Fibroblast of the conjunctiva (primary cell): Measurements from ENCODE around the gene PPP4R1.
"Not testable (repeated sequence)": the region's sequence is repeated elsewhere in the genome, so short reads cannot be mapped to it uniquely, and the experiment has no call there.

Experiments
- DNase-seq: peaks from one replicate; pipeline ENCODE4 v3.0.0-alpha.2; 2010; ENCODE audit warnings: low read depth

Gene PPP4R1

GRCh38 chr18:9628984-9629383, 14.6 kb upstream of the PPP4R1 start:
- DNase-seq: no peak

DNA sequence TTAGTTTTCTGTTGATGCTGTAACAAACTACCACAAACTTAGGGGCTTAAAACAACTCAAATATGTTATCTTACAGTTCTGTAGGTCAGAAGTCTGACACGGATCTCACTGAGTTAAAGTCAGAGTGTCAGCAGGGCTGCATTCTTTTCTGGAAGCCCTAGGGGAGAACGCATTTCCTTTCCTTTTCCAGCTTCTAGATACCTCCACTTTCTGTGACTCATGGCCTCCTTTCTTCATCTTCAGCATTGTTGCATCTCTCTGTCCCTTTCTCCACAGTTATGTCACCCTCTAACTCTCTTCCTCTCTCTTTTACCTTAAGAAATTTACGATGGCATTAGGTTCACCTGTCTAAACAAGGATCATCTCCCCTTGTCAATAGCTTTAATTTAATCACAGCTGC, 13.3 kb upstream of the PPP4R1 start:
- no peak for DNase-seq

GRCh38 chr18:9619990-9620389, 5.6 kb upstream of the PPP4R1 start:
- no peak for DNase-seq

- DNase-seq: no peak
Measured at GRCh38 chr18:9619545-9619944, 5.2 kb upstream of the PPP4R1 start.

DNA sequence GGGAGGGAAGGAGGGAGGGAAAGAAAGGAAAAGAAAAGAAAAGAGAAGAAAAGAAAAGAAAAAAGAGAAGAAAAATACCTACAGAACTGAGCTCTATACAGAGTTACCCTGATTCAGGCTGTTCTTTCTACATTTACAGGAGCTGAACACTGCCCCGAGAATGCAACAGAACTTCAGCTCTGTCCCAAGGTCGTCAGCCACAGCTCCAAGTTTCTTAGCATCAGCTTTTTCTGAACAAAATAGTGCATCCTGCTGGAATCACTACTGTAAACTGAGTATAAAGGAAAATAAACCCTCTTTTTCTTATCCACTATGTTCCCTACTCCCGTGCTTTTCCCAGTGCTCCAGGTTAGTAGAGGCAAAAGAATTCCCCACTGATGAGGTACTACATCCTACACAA, 4.7 kb upstream of the PPP4R1 start:
- no peak for DNase-seq

- DNase-seq: no peak
Measured at GRCh38 chr18:9617006-9617542, 2.7 kb upstream of the PPP4R1 start.

GRCh38 chr18:9616049-9616448, 1.7 kb upstream of the PPP4R1 start:
- DNase-seq: no peak

- no peak for DNase-seq
Measured at GRCh38 chr18:9615280-9615797, 980 bp upstream of the PPP4R1 start.

DNA sequence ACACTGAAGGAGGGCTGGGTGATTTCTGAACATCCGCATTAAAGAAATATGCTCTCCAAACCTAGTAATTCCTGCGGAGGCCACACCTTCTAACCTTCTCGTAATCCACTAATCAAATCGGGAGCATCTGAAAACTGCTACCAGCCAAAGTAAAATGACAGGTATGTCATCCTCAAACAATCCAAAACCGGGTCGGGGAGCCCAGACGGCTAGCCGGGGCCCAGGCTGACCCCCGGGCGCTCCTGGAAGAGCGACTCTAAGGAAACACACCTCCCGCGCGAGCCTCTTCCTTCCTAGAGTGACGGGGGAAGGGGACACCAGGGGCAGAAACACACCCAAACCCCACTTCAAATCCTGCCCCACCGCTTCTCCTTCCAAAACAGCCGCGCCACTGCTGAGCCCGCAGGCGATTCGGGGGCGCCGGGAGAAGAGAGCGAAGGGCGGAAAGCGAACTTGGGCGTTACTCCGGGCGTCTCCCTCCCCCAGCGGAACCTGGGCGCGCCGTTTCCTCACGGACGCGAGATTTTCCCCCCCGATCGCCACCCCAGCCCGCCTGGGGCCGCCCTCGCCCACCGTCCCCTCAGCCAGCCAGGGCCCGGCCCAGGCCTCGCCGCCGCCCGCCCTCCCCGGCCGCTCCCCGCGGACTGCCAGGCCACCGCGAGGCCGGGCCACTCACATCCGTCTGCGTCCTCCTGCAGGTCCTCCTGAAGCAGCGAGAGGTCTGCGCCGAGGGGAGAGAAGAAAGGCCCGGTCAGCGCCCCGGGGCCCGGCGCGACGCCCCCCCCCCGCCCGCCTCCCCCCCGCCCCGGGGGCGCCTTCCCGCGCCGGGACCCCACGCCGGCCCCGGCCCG, 584 bp downstream of the PPP4R1 start:
- no peak for DNase-seq

GRCh38 chr18:9612977-9613376, 1.4 kb downstream of the PPP4R1 start:
- DNase-seq: no peak

GRCh38 chr18:9612215-9612830, 2.0 kb downstream of the PPP4R1 start:
- DNase-seq: peak; percentile 43

- DNase-seq: no peak
Measured at GRCh38 chr18:9609190-9609589, 5.2 kb downstream of the PPP4R1 start.

DNA sequence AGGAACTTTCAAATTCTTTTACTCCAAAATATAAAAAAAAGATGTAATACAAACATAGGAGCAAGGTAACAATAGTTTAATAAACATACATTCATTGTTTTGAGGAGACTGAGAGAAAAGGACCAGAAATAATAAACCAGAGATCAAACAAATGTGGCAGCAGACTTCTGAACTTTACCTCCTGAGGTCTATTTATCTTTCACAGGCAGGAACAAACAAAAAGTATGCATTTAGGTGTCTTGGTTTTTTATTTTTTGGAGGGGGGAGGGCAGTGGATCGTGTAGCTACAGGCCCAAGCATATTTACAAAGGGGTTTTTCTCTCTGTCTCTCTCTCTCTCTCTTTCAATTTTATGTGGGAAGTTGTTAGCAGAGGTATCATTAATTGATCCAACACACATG, 5.6 kb downstream of the PPP4R1 start:
- DNase-seq: no peak

DNA sequence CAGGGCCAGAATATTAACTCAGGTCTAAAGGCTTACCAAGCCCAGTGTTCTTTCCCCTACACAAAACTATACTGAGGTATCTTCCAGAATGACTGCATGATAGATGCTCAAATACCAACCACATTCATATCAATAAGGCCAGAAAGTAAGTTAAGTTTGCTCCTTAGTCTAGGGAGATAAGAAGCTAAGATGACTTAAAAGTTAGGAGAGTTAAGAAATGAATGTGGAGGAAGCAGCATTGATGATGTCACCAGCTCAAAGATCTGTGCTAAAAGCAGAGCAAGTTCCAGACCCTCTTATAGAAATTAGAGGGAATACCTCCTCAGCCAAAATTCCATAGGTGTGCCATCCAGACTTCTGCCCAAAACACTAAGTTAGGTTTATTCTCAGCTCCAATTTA, 6.1 kb downstream of the PPP4R1 start:
- no peak for DNase-seq

GRCh38 chr18:9607111-9607510, 7.2 kb downstream of the PPP4R1 start:
- not testable (repeated sequence) for DNase-seq

GRCh38 chr18:9606039-9606438, 8.3 kb downstream of the PPP4R1 start:
- no peak for DNase-seq

GRCh38 chr18:9604348-9604747, 10.0 kb downstream of the PPP4R1 start:
- DNase-seq: no peak

DNA sequence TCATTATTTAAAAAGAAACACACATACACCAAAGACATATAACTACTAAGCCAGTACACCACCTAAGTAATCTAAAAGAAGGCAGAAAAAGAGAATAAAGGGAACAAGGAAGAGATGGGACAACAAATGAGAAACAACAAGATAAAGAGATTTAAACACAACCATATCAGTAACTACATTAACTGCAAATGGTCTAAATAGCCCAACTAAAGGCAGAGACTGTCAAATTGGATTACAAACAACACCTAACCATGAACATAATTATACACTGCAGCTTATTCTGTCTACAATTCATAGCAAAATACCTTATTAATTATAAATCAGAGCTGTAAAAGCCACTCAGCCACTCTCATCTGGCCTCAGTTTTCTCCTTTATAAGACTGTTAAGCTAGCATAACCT, 15.0 kb downstream of the PPP4R1 start:
- DNase-seq: no peak

GRCh38 chr18:9597609-9598008, 16.8 kb downstream of the PPP4R1 start:
- no peak for DNase-seq

GRCh38 chr18:9596843-9597526, 17.4 kb downstream of the PPP4R1 start:
- no peak for DNase-seq

DNA sequence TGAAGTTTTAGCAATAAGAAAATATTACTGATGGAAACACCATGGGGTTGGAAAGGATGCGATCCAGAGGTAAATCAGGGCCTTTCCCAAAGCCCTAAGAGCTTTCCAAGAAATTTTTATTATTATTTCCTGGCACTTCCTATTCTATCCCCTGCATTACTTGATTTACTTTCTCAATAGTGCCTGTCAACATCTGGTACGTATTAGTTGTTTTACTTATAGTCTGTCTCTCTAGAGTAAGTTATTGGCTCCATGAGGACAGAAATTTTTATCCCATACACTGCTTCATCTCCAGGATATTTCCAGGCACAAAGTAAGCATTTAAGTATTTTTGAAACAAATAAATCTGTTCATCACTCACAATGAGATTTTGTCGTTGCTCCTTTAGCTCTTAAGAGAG, 18.1 kb downstream of the PPP4R1 start:
- DNase-seq: no peak

- DNase-seq: no peak
Measured at GRCh38 chr18:9594823-9595596, 19.3 kb downstream of the PPP4R1 start.
